ENCODE data around the gene ALX4. TPM values are rescaled to one million over a fixed set of nuclear protein-coding genes. Genes with fewer than 3 reads are reported as not detected.

The ALX4 gene
- total and polyA plus RNA-seq, 2 donors (not counting 1 experiment from before 2014, with no cell fraction given): not detected

GRCh38 chr11:44229098-44229497, 80.8 kb downstream of the ALX4 start:
- Histone ChIP-seq H3K9ac (ENCODE audit: low read length) (no peak overlapping the region), H3K79me2 (ENCODE audit: control insufficient read depth, insufficient read depth, low read length) (no peaks in the 10 kb centered on the region), H3K27ac (ENCODE audit: low read length in 2 of 2) (no peak overlapping the region), H3K27me3 (replicated peaks in 1 of 4; ENCODE audit: control extremely low read depth in 1 of 4, control insufficient read depth in 3 of 4, insufficient read depth in 4 of 4, low read length in 3 of 4) (no peaks in the 10 kb centered on the region), H2AFZ (ENCODE audit: insufficient read depth, low read depth, low read length, poor library complexity, severe bottlenecking) (no peak overlapping the region), H3K36me3 (replicated peaks in 1 of 2; ENCODE audit: control extremely low read depth in 1 of 2, control insufficient read depth in 1 of 2, extremely low read depth in 1 of 2, insufficient read depth in 2 of 2, low read length in 1 of 2) (peaks cover 0 to 2% of the 10 kb centered on the region in 2 experiments), H3K4me2 (replicated peaks; ENCODE audit: low read depth, low read length, poor library complexity, severe bottlenecking) (no peak overlapping the region), H3K4me1 (ENCODE audit: control insufficient read depth in 2 of 2, insufficient read depth in 2 of 2, low read length in 2 of 2) (no peaks in the 10 kb centered on the region), H3K4me3 (ENCODE audit: control extremely low read depth in 1 of 5, extremely low read depth in 1 of 5, insufficient read depth in 1 of 5, low read depth in 2 of 5, low read length in 4 of 5) (no peak overlapping the region), H3K9me3 (ENCODE audit: control extremely low read depth in 1 of 3, control insufficient read depth in 2 of 3, insufficient read depth in 1 of 3, low read length in 2 of 3) (no peaks in the 10 kb centered on the region), H4K20me1 (ENCODE audit: control insufficient read depth, insufficient read depth, low read length, poor library complexity, severe bottlenecking) (no peaks in the 10 kb centered on the region)
- no peaks in the 10 kb centered on the region for H3K9me3 Mint-ChIP-seq (ENCODE audit: insufficient read depth)
- DNase-seq (no peak), ATAC-seq (ENCODE audit: low read depth) (no peak)
- no peak for TF ChIP-seq EZH2 (IDR thresholded peaks at IDR 0.05; ENCODE audit: borderline replicate concordance, insufficient read depth, low read depth, low read length, poor library complexity, severe bottlenecking)
- TF ChIP-seq CTCF (IDR thresholded peaks at IDR 0.05): no peak
- H3K4me1 Mint-ChIP-seq: peaks cover 4% of the 10 kb centered on the region
- WGBS (ENCODE audit: insufficient coverage): 100% methylated on average over 4 of the region's 4 CpGs
- no peak overlapping the region for H3K4me3 Mint-ChIP-seq
- ChIA-PET CTCF (no interaction called here), POLR2A (no interaction called here)
- no peaks in the 10 kb centered on the region for H3K27me3 Mint-ChIP-seq
- H3K27ac Mint-ChIP-seq: no peak overlapping the region
- intact Hi-C loops (cut with micrococcal nuclease): no loop called here

GRCh38 chr11:44228379-44228778, 81.6 kb downstream of the ALX4 start:
- POLR2A ChIA-PET: no interaction called here
- Mint-ChIP-seq H3K27ac (no peak overlapping the region), H3K27me3 (no peaks in the 10 kb centered on the region), H3K9me3 (ENCODE audit: insufficient read depth) (no peaks in the 10 kb centered on the region), H3K4me3 (no peak overlapping the region), H3K4me1 (peaks cover 4% of the 10 kb centered on the region)
- Histone ChIP-seq H3K79me2 (ENCODE audit: control insufficient read depth, insufficient read depth, low read length) (no peaks in the 10 kb centered on the region), H3K4me1 (ENCODE audit: control insufficient read depth in 2 of 2, insufficient read depth in 2 of 2, low read length in 2 of 2) (no peaks in the 10 kb centered on the region), H3K9ac (ENCODE audit: low read length) (no peak overlapping the region), H4K20me1 (ENCODE audit: control insufficient read depth, insufficient read depth, low read length, poor library complexity, severe bottlenecking) (no peaks in the 10 kb centered on the region), H3K4me3 (ENCODE audit: control extremely low read depth in 1 of 5, extremely low read depth in 1 of 5, insufficient read depth in 1 of 5, low read depth in 2 of 5, low read length in 4 of 5) (no peak overlapping the region), H3K27ac (ENCODE audit: low read length in 2 of 2) (no peak overlapping the region), H3K9me3 (ENCODE audit: control extremely low read depth in 1 of 3, control insufficient read depth in 2 of 3, insufficient read depth in 1 of 3, low read length in 2 of 3) (no peaks in the 10 kb centered on the region), H3K4me2 (replicated peaks; ENCODE audit: low read depth, low read length, poor library complexity, severe bottlenecking) (no peak overlapping the region), H2AFZ (ENCODE audit: insufficient read depth, low read depth, low read length, poor library complexity, severe bottlenecking) (no peak overlapping the region), H3K27me3 (replicated peaks in 1 of 4; ENCODE audit: control extremely low read depth in 1 of 4, control insufficient read depth in 3 of 4, insufficient read depth in 4 of 4, low read length in 3 of 4) (no peaks in the 10 kb centered on the region), H3K36me3 (replicated peaks in 1 of 2; ENCODE audit: control extremely low read depth in 1 of 2, control insufficient read depth in 1 of 2, extremely low read depth in 1 of 2, insufficient read depth in 2 of 2, low read length in 1 of 2) (peaks cover 0 to 2% of the 10 kb centered on the region in 2 experiments)
- TF ChIP-seq CTCF (IDR thresholded peaks at IDR 0.05) (no peak), EZH2 (IDR thresholded peaks at IDR 0.05; ENCODE audit: borderline replicate concordance, insufficient read depth, low read depth, low read length, poor library complexity, severe bottlenecking) (no peak)
- intact Hi-C loops (cut with micrococcal nuclease): no loop called here
- ATAC-seq (ENCODE audit: low read depth): no peak
- DNase-seq: no peak
- CTCF ChIA-PET: no interaction called here
- 98% methylated on average over 5 of the region's 6 CpGs for WGBS (ENCODE audit: insufficient coverage)
